ENCODE data around the gene SEC61A1. TPM values are rescaled to one million over a fixed set of nuclear protein-coding genes. Genes with fewer than 3 reads are reported as not detected.

The SEC61A1 gene
- total RNA-seq, 4 donors from 2014 or later = 75.1 to 139 (median 124) TPM

- no peak for TF ChIP-seq POLR2A (IDR thresholded peaks at IDR 0.05)
- TF ChIP-seq CTCF (IDR thresholded peaks at IDR 0.05) = no peak
- Histone ChIP-seq H3K4me1 (peaks cover 0 to 34% (median 5%) of the 10 kb centered on the region in 4 donors), H3K4me3 (peak overlapping the region; percentile 83 to 98 (median 91)), H3K9me3 (no peaks in the 10 kb centered on the region), H3K27me3 (no peaks in the 10 kb centered on the region), H3K36me3 (peaks cover 0 to 13% (median 0%) of the 10 kb centered on the region in 3 donors), H3K27ac (peak overlapping the region; percentile 92 to 98 (median 94))
- DNase-seq = no peak
Measured at GRCh38 chr3:128051459-128051836, 789 bp upstream of the SEC61A1 start.

- H3K9me3 ChIP-seq = no peaks in the 10 kb centered on the region
- H3K4me3 ChIP-seq = peak overlapping the region; percentile 83 to 98 (median 91)
- no peak for TF ChIP-seq CTCF (IDR thresholded peaks at IDR 0.05)
- TF ChIP-seq POLR2A (IDR thresholded peaks at IDR 0.05) = peak in 1 of 2 donors; percentile 13
- H3K4me1 ChIP-seq = peaks cover 0 to 34% (median 5%) of the 10 kb centered on the region in 4 donors
- H3K36me3 ChIP-seq = peaks cover 0 to 27% (median 0%) of the 10 kb centered on the region in 3 donors
- peak overlapping the region; percentile 92 to 98 (median 94) for H3K27ac ChIP-seq
- DNase-seq = no peak
- no peaks in the 10 kb centered on the region for H3K27me3 ChIP-seq
Measured at GRCh38 chr3:128052595-128053351, 536 bp downstream of the SEC61A1 start.

GRCh38 chr3:128053614-128054013 is 1.4 kb downstream of the SEC61A1 start:
- no peaks in the 10 kb centered on the region for H3K27me3 ChIP-seq
- peaks cover 0 to 34% (median 0%) of the 10 kb centered on the region in 3 donors for H3K36me3 ChIP-seq
- TF ChIP-seq CTCF (IDR thresholded peaks at IDR 0.05) = no peak
- peak in 1 of 2 donors; percentile 6 for TF ChIP-seq POLR2A (IDR thresholded peaks at IDR 0.05)
- H3K9me3 ChIP-seq = no peaks in the 10 kb centered on the region
- peak overlapping the region in 1 of 4 donors; percentile 93 for H3K27ac ChIP-seq
- DNase-seq = no peak
- H3K4me1 ChIP-seq = peaks cover 0 to 34% (median 5%) of the 10 kb centered on the region in 4 donors
- peak overlapping the region in 3 of 4 donors; percentile 86 to 98 (median 96) for H3K4me3 ChIP-seq

GRCh38 chr3:128054367-128054766 is 2.1 kb downstream of the SEC61A1 start:
- TF ChIP-seq POLR2A (IDR thresholded peaks at IDR 0.05) (no peak), CTCF (IDR thresholded peaks at IDR 0.05) (no peak)
- DNase-seq = no peak
- peaks cover 0 to 34% (median 5%) of the 10 kb centered on the region in 4 donors for H3K4me1 ChIP-seq

GRCh38 chr3:128056258-128056657 is 4.0 kb downstream of the SEC61A1 start:
- no peak for DNase-seq
- Histone ChIP-seq H3K36me3 (peaks cover 0 to 61% (median 0%) of the 10 kb centered on the region in 3 donors), H3K4me1 (peaks cover 0 to 30% (median 5%) of the 10 kb centered on the region in 4 donors), H3K9me3 (no peaks in the 10 kb centered on the region), H3K4me3 (no peak overlapping the region), H3K27ac (no peak overlapping the region), H3K27me3 (no peaks in the 10 kb centered on the region)
- TF ChIP-seq POLR2A (IDR thresholded peaks at IDR 0.05) (no peak), CTCF (IDR thresholded peaks at IDR 0.05) (no peak)

More at GRCh38 chr3:128054367-128054766, 2.1 kb downstream of the SEC61A1 start:
- no peaks in the 10 kb centered on the region for H3K9me3 ChIP-seq
- H3K27ac ChIP-seq = no peak overlapping the region
- peaks cover 0 to 42% (median 0%) of the 10 kb centered on the region in 3 donors for H3K36me3 ChIP-seq
- no peaks in the 10 kb centered on the region for H3K27me3 ChIP-seq
- peak overlapping the region in 1 of 4 donors; percentile 86 for H3K4me3 ChIP-seq
